Measurements from ENCODE around the gene CCR4.
"Not testable (repeated sequence)": the region's sequence is repeated elsewhere in the genome, so short reads cannot be mapped to it uniquely, and the experiment has no call there.

Gene CCR4

DNA sequence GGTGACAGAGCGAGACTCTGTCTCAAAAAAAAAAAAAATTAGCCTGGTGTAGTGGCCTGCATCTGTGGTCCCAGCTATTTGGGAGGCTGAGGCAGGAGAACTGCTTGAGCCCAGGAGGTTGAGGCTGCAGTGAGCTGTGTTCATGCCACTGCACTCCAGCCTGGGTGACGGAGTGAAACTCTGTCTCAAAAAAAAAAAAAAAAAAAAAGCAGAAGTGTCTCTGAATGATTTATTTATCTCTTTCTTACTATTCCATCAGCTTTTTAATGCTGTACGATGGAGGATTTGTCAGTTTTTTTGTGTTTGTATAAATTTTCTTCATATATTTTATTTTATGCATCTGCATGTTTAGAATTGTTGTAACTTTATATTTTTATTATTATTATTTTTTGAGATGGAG lies 33.5 kb downstream of the CCR4 start:
- not testable (repeated sequence) for DNase-seq

GRCh38 chr3:32989171-32989570 lies 37.7 kb downstream of the CCR4 start:
- DNase-seq, result no peak

DNA sequence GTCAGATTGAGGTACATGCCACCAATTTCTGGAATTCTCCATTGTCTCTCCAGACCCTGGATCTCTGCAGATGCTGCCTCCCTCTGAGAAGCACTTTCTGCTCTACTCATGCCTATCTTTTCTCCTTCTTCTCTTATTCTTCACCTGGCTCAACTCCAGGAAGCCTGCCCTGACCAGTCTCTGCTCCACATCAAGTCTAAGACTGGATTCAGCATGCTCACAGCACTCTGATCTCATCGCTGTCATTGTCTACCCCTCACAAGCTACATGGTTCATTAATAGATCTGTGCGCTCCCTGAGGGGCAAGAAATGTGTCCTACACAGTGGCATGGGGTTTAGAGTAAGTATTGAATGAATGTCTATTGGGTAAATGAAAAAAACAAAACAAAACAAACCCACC lies 38.7 kb downstream of the CCR4 start:
- DNase-seq, result no peak

- DNase-seq, result no peak
These were observed 40.3 kb downstream of the CCR4 start for GRCh38 chr3:32991781-32992180.

DNA sequence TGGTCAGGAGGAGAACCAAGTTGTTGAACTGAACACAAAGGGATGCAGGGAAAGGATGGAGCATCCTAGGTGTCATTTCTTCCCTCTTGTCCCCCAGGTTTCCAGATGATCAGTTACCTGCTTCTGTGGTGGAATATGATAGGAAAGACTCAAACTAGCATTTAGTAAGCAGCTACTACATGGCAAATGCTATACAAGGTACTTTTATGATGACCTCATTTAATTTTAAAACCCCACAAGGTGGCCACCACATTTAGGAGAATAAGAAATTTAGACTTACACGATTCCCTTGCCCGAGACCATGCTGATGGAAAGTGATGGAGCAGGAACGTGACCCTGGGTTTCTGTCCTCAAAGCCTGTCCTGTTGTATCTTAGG lies 40.9 kb downstream of the CCR4 start:
- DNase-seq, result no peak

DNA sequence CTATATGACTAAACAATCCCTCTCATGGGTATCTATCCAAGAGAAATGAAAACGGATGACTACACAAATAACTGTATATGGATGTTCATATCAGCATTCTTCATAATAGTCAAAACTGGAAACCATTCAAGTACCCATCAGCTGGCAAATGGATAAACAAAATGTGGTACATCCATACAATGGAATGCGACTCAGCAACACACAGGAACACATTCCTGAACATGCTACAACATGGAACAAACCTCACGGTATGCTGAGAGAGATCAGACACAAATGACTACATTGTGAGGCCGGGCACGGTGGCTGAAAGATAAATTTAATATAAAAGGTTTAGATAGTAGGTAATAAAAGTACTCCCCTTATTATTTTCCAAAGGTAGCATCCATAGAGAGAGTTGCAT lies 42.6 kb downstream of the CCR4 start:
- DNase-seq, result no peak

DNA sequence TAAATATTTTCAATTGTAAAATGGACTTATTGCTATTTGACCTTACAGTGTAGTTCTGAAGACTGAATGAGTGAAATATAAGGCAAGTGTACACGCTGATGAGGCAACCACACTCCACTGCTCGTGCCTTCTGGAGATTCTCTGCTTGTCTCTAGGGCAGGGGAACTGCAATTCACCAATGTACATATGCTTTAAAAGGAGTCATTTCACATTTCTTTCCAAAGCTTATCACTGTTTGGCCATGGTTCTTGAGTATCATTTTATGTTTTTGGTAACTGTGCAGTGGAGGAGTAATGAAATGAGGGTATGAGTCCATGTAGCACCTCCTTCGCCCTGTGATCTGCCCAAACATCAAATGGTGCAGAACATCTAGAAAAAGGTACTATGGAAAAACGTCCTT lies 43.7 kb downstream of the CCR4 start:
- no peak for DNase-seq

DNA sequence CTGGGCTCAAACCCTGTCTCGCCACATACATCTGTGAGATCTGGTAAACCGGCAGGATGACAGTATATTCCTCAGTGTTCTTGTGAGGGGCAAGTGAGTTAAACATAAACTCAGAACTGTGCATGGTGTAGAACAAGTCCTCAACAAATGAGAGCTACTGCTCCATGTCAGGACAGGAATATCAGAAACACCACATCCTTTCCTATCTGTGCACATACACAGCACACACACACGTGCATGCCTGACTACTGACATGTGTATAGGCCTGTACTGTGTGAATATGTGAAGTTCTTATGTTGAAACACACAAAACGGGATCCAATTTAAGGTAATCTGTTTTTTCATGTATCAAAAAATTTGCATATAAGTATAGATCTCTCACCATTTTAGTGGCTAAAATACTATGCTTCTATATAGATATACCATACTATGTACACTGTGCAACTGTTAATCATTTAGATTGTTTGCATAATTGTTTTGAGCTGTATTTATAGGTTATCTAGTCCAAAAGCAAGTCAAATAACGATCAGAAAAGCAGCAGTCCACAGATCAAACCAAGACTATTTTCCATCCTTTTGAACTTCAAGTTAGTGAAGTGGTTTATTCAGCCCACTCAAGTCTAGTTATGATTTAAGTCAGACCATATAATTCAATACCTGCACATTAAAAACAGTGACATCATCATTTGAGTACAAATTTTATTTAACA lies 44.8 kb downstream of the CCR4 start:
- no peak for DNase-seq

GRCh38 chr3:32996755-32997091 lies 45.3 kb downstream of the CCR4 start:
- DNase-seq, result no peak

DNA sequence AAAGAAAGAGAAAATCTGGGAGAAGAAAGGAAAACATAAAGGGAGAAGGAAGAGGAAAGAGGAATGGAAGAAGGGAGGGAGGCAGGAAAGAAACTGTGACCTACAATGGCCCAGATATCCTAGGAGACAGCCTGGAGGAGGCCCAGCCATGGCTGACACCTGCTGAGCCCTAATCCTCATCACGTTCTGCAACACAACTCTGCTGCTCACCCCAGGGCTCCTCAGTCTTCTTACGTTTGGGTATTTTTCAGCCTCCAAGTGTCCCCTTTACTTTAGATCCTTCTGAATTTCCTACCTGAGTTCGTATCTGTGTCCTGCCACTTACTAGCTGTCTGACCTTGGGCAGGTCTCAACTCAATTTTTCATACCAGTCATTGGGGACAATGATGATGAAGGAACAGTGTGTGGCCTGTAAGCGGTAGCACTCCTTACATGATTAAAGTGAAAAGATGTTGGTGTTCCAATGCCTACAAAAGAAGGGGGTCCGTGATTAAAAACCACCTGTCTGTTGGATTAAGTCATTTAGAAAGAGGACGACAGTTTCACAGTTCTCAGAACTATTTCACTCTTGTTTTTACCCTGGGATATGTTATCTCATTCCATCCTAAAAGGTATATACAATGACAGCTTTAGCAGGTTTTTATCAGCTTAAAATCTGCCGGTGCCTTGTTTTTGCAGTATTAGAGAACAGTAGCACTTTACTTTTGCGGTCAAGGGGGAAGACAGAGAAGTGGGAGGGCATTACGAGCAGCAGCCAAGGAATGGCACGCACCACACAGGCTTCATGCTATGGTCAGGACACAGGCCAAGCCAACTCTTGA lies 47.4 kb downstream of the CCR4 start:
- DNase-seq, result no peak

DNA sequence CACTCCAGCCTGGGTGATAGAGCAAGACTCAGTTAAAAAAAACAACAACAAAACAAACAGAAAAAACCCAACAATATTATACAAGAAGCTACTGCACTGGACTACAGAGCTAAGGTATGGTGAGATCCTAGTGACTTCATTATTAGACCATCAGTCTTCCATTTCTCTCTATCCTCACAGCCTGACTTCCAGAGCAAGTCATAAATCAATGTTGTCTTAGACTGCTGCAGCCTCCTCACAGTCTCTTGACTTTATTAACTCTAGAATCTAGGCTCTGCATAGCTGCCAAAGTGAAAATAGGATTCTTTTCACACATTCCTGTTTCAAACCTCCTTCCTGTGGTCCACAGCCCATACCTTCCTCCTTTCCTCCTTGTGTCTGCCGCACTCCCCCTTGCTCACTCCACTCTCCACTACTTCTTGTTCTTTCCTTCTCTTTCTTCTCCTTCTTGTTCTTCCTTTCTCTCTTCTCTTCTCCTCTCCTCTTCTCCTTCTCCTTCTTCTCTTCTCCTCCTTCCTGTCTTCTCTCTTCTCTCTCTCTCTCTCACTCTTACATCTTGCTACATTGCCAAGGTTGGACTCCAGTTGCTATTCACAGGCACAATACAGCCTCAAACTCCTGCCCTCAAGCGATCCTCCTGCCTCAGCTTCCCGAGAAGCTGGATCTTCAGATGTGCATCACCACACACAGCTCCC lies 49.4 kb downstream of the CCR4 start:
- DNase-seq, result no peak

DNA sequence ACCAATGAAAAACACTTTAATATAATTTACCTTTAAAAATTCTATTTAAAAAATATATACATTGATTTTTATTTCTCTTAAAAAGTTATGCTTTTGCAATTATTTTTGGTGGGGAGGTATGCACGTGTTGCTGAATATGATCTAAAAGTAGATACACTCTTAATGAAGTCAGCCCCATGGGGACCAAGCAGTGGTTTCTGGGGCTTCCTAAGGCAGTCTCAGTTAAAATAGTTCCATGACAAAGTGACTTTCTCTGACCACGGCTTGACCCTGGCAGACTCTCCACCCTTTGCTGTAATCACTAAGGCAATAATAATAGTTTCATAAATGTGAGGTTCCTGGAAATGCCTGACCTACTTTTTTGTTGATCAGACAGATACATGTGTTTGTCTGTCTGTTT lies 50.4 kb downstream of the CCR4 start:
- no peak for DNase-seq

- no peak for DNase-seq
These were observed 51.9 kb downstream of the CCR4 start for GRCh38 chr3:33003308-33003707.

- DNase-seq, result no peak
These were observed 52.8 kb downstream of the CCR4 start for GRCh38 chr3:33004205-33004604.

- no peak for DNase-seq
These were observed 53.5 kb downstream of the CCR4 start for GRCh38 chr3:33004961-33005360.
